UCSD-AML1 (cell line): Measurements from ENCODE around the gene CCDC33.

ENCODE experiments used
- DNase-seq: peaks from one replicate; lab custom pipeline; 2025; ENCODE audit not compliant: unreplicated experiment; lab: John Stamatoyannopoulos, UW

CCDC33 gene

DNA sequence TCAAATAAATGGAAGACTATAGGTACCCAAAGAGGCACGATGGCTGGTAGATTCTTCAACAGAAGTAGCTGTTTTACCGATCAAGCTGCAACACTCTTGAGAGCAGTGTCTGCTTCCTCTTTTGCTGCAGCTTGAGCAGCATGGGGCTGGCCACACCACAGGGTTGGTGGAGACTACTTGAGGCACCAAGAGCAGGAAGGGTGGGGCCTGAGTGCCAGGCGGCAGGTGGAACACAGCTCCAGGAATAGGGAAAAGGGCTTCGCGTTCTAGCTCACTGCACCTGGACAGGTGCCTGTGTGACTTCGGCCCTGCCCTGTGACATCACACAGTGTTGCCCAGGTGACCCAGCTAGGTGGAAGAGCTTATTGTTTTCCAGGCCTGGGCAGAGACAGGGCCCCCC is at the start of gene CCDC33:
CCDC33 (plus strand) TSS at position 365 of the 400 bp plus-strand sequence. CDS start 394 bp downstream, outside the sequence.
- DNase-seq: peak; percentile 43

DNA sequence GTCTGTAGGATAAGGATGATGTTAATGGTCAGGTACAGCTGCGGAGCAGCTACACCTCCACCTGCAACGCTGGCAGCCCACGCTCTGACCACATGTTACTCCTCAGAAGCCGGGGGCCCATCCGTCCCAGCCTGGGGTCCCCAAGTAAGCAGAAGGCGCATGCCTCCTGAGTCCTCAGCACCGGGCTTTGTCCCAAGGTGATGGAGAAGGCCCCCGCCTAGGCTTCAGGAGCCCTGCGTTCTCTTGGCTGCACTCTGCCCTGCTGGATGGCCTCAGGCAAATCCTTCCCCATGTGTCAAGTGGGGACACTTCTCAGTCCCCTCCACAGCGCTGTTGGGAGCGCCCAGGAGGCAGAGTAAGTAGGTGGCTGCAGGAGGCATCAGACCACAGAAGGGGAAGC is 47.9 kb upstream of the CCDC33 start:
- no peak for DNase-seq

DNA sequence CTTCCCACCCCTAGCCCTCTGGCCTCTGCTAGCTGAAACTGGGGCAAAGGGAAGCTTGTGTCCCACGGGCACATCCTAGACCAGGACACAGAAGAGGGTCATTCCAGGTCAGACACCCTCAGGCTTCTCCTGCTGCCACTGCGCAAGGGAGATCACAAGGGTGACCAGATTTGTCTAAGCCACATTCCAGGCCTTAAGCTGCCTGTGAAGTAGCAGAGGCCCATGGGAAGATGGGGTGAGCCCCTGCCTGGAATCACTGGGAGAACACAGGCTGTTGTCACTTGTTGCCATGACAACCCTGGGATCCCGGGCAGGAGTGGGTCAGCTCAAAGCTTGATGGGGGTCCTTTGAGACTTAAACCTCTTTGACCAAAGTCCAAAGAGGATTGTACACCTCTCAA is 44.3 kb upstream of the CCDC33 start:
- DNase-seq: no peak

DNA sequence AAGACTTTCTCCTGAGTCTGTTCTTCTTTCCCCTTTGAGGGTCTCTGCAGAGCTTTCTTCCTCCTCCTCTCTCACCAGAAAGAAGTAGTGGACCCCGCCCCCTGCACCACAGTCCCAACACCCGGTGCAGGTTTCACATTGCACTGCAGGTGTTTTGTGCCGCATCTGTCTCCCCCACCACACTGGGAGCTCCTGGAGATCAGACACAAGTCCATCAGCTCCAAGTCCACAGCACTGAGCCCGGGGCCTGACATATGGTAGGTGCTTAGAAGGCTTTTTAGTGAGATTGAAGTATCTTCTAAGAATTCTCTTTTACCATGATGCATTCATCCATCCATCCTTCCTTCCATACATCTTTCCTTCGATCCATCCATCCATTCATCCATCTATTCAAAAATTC is 43.4 kb upstream of the CCDC33 start:
- DNase-seq: no peak

DNA sequence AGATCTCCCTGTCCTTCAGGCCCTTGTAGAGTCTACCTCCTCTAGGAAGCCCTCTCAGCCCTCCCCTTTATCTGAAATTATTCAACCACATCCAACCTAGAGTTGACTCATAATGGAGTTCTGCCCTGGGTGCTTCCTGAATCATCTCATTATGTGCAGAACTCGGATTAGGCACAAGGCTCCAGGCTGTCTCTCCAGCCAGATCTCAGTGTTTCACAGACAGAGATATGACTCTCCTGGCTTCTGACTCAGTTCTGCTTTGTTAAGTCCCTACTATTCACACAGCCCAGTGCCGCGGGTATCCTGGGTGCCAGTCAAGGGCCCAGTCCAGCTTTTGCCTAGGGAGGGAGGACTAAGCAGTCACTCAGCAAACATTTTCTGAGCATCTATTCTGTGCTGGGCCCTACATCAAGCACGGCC is 42.8 kb upstream of the CCDC33 start:
- DNase-seq: no peak

DNA sequence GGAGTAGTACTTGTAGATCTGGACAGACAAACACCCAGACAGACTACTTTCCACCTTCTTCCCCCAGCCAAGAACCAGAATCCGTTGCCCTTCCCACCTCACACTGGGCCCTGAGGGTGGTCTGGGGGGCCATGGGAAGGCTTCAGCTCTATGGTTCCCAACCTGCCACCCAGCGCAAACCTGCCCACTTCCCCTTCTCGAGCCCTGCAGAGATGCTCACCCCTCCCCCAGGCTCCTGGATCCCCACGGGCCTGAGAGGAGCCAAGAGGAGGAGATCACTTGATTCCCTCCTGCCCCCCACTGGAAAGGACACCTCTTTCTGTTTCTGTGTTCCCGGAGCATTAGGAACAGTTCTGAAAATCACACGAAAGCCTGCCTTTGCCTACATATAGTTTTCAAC is 42.2 kb upstream of the CCDC33 start:
- no peak for DNase-seq

DNA sequence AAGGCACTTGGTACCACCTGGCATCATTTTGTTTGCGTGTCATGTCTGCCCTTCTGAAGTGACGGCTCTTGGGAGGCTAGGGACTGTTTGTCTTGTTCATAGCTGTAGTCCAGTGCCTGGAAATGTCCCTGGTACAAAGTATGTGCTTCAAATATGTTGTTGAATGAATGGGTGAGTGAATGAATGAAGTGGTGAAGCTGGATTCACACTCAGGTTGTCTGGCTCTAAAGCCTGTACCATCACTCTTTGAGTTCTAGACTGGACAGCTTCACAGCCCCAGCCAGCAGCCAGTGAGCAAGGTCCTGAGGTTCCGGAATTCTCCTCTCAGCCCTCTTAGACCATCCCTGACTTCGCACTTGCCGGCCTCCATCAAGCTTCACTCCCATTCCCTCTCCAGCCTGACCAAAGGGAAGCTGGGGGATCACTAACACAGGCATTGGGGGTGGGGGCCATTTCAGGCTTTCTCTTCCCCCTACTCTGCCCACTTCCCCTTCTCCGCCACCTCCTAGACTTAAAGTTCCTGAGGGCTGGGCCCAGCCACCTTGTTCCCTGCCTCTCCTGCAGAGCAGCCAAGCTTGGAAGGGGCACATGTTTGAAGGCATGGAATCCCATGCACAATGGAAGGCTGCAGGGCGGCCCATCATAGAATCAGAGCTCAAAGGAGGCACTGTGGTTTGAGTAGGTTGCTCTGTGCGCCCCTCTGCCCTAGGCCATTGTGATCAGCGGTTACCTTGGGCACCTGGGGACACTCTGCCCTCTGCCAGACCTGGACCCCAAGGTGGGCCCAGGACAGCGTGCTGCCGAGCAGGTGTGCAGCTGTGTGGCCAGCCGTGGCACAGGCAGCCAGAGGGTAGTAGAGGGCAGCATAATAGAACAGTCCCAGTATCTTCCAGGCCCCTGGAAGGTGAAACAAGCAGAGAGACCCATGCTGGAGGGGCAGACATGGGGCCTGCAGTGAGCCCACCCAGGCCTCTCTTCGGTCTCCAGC is 41.3 kb upstream of the CCDC33 start:
- peak; percentile 29 for DNase-seq

DNA sequence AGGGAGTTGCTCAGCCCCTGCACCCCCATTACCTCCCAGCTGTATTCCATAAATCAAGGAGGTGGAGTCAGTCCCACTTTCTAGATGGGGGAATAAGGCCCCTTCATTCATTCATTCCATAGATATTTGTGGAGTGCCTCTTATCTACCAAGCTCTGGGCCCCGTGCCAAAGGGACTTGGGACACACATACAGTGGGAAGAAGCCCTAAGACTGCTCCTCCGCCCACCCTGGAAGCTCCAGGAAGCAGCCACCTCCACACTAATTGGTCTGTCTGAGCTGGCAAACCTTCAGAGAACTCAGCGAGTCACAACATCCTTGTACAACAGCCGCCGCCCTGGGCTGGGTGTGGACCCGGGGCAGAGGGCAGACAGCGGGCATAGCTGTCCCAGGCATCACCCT is 40.0 kb upstream of the CCDC33 start:
- no peak for DNase-seq

DNA sequence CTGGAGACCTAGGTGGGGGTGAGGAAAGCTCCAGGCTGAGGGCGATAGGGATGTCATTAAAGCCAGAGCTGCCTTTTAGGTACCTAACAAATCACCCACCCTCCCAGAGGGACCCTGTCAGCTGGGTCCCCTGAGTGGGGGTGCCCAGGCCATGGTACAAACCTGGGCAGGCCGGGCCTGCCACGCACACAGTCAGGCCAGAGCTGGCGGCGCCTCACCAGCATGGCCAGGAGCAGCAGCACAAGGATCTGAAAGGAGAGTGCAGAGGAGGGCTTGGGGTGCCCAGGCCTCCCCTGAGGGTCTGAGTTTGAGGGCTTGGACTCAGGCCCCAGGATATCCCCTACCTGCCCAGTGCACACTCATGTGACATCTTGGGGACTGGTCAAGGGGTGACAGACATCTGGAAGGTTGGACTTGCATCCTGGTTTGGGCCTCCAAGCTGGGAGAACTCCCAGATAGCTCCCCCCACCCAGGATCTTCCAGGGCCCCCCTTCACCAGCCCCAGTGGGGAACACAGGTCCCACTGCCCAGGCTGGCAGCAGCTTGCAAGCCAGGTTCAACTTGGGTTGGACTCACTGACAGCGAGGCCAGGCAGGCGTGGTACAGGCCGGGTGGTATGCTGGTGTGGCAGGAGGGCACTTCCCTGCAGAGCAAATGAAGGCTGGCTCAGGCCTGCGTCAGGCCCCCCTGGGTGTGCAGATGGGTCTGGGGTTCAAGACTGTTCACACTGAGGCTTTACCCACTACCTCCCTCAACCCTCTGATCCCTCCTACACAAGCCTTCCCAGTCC is 38.8 kb upstream of the CCDC33 start:
- DNase-seq: no peak

DNA sequence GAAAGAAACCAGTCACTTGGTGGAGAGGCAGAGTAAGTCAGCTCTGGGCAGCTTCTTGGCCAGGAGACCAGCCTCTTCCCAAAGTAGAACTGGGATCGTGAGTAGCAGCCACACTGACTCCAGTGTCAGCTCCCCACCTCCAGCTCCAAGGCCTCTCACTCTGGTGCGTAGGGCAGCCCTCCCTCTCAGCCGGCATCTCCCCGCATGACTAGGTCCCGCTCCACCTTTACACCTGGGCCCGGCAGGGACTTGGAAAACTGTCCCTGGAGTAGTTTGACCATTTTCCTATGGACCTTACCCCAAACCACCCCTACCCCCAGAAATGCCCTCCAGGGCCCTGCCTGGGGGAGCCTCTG is 36.9 kb upstream of the CCDC33 start:
- no peak for DNase-seq

DNA sequence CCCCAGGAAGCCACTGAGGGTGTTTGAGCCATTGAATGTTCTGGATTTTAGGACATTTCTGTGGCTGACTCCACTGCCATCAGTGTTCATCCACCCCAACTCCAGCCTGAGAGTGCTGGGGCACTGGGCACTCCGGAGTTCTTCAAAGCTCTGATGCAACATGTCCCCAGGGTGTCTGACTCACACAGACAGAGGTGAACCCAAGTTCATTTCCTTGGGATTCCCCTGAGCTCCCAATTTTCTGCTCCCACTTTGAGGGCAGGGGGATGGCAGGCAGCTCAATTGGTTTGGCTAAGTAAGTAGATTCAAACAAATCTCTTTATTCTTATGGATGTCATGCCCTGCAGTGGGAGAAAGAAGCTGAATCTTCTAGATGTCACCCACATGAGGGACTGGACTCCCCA is 35.7 kb upstream of the CCDC33 start:
- no peak for DNase-seq

DNA sequence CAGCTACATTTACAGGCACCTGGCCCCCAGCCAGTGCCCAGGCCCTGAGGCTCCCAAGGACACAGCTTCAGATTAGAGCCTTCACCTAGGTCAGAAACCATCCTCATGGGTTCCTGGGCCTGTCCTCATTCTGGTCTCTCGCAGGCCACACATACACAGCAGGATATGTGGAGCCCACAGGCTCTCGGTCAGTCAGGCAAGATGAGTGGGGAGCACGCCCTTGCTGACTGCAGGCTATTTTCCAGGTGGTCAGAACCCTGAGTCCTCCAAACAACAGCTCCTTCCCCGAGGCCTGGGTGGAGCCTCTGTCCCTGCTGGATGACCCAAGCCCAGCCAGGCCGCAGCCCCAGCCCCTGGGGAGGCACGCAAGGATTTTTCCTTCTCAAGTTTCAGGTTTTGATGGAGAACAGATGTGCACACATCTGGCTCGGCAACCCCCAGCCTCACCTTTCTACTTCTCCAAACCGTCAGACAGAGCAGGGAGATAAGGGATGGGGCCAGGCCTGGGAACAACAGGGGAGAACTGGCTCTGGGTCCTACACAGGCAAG is 35.2 kb upstream of the CCDC33 start:
- DNase-seq: no peak

DNA sequence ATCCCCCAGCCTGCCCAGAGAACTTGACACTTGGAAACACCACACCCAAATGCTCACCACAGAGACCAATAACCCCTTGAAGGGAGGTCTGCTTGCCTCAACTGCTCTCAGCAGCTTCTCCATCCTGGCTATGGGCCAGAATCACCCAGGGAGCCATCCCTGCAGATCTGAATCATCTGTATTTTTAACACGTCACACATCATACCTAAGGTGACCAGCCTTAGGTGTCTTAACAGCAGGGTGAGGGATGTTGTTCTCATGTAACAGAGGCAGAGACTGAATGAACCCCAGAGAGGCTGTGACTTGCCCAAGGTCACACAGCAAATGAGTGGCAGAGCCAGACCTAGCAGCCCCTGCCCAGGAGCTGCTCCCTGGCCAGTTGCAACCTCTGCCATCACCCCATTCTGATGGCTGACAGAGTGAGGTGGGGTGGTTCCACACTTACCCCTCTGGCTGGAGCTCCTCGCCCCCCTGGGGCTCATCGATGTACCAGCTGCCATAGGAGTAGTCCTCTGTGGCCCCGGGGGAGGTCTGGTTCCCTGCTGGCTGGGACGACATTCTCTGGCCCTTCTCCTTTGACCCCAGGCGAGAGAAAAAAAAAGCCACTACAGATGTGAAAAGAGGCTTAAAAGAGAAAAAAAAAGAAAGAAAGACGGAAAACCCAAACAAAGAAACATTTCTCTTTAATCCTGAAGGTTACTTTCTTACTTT is 34.3 kb upstream of the CCDC33 start:
- no peak for DNase-seq

DNA sequence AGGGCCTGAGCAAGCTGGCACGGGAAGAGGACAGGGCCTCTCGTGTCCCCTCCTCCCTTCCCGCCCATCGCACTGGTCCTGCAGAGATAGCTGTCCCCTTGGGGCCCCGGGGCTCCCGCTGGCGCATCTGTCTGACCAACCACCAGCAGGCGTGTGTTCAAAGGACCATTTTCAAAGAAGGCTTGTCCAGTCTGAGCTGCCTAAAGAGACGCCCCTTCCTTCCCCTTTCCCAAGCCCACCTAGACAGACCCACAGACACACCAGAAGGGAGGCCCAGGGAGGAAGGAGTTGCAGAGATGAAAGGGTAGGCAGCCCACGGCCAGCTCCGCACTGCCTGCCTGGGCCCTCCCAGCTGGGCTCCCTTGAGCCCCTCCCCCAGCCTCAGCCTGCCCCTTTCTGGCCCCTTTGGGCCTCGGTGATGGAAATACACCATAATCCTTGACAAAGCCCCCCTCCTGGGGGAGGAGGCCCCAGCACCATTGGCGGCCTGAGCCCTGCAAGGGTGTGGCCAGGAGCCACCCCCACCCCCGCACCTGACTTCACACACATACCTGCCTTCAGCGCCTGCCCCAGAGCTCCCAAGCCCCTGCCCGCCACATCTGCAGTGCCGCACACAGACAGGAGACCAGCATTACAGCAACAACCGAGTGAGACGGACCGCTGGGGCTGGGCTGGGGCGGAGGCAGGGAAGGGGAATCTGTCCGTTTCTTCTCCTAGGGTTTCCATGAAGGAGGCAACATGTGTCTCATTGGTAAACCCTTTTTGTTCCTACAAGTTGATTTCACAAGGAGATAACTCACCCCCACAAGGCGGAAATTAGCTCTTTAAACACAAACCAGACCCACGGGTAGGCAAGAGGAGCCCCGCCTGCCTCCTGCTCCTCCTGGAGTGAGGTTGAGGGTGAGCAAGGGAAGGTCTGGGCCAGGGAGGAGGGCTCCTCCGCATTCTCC is 33.4 kb upstream of the CCDC33 start, which contains the start of gene STRA6:
STRA6 (minus strand) TSS at position 336 of the 950 bp plus-strand sequence. CDS start 520 bp downstream, outside the sequence.
- DNase-seq: no peak

DNA sequence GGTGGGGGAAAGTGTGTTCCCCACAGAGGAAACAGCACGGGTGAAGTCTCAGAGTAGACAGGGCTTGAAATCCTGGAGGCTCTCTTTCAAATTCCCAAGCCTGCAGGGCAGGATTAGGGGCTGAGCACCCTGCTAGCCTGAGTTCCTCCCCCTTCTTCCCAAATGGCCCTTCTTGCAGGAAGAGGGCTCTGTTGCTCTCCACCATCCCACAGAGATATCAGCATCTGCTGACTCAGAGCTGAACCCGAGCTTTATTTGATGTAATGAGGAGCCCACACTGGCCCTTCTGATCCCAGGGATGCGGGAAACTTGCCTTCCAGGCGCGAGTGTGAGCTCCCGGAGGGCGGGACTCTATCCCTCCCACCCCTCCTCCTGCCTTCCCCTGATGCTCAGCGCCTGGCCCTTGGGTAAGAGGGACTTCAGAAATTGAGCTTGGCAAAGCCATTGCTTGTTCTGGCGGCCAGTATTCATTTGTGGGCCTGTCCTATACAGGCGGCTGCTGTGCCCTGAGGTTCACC is 32.2 kb upstream of the CCDC33 start:
- DNase-seq: no peak

DNA sequence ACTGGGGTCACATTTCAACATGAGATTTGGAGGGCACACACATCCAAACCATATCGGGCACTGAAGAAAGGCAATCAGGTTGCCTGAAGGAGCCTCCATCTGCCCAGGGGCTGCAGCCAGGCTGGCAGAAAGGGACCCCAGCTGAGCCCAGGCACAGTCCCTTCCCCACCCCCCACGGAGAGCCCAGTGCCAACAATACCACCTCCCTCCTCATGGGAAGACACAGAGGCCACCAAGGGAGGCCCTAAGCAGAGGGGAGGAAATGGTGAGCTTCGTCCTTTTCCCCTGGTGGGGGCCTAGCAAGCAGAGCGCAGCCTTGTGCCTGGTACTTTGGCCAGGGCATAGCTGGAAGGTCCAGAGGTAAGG is 30.6 kb upstream of the CCDC33 start:
- DNase-seq: no peak

DNA sequence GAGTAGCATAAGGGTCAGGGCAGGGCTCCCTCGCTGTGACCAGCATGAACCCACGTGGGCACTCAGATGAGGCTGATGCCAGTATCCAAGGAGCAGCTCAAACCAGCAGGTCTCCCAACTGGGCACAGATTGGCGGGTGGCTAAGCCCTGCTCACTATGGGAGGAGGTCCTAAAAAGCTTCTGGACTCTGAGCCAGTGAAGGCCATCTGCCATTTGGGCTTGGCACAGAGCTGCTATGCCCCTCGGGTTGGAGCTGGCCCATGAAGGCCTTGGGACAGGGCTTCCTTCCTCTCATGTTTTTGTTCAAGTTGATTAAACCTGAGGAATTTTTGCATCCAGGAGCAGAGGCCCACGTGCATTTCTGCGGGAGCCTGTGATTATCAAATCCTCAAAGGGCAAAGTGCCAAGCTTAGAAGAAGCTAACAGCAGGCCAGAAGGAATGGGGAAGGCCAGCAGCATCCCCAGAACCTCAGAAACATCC is 29.3 kb upstream of the CCDC33 start:
- no peak for DNase-seq

DNA sequence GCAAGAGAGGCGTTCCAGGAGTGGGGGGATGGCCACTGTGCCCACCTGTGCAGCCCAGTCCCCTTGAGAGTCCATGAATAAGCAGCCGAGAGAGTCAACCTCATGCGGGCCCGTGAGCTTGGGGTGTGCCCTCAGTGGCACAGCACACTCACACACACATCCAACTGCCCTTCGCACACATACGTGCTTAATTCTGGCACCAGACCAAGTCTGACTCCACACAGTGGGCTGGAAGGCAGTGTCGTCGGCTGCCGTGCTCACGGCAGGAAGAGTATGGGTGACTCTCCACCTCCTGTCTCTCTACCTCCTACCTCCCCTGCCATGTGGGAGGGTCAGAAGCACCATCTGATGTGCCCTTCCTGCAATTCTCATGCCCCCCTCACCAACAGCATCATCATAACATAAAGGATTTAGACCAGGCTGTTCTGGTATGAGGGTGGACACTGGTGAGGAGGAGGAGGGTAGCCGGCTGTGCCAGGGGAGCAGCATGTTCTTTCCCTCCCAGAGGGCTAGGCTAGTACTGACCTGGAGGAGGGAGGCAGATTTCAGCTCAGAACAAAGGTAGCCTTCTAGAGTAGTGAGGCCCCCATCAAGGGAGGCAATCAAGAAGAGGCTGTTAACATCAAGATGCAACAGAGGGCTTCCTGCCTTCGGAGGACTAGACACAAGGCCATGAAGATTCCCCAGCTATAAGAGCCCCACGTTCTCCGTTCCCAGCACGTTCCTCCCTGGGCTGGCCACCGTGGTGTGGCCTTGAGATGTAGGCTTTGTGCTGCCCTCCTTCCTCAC is 28.3 kb upstream of the CCDC33 start:
- no peak for DNase-seq

DNA sequence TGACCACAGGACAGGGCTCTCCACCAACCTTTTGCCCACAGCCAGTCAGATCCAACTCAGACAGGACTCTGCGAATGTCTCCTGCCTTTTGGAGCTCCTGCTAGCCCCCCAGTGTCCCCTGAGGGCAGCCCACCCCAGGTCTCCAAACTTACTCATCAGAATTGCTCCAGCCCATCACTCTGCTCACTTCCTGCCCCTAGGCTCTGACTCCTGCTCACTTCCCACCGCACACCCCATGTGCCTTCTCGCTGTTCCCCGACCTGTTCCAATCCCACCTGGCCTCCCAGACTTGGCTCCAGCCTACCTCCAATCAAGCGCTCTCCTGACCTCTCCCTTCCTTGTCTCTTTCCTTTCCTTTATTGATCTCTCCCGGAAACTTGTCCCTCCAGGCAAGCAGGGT is 27.6 kb upstream of the CCDC33 start:
- DNase-seq: no peak
